Stimulated activated effector memory CD8-positive, alpha-beta T cell treated with anti-CD3 and anti-CD28 coated beads, Interleukin-12 subunit alpha, Interleukin-12 subunit beta, amount 100 ng/mL, for 72 hours (primary cell): ENCODE results near the gene MAP1B.

ENCODE experiments used
- ATAC-seq: fragments of 150-1000 bp; cut with Tn5 transposase; 2 replicates; pipeline ENCODE4 v1.10.0; 2021
- DNase-seq, 2 donors: peaks; one replicate each; pipeline ENCODE4 v3.0.0; 2021 to 2022; ENCODE audit warnings: low spot score in 2 of 2
- H3K27ac Mint-ChIP-seq: one replicate; pipeline ENCODE4 v1.8.0; 2022; ENCODE audit warnings: mild to moderate bottlenecking, mixed read lengths
- H3K36me3 Mint-ChIP-seq: one replicate; pipeline ENCODE4 v1.8.0; 2022; ENCODE audit warnings: mild to moderate bottlenecking, mixed read lengths
- H3K4me1 Mint-ChIP-seq: one replicate; pipeline ENCODE4 v1.8.0; 2022; ENCODE audit warnings: mixed read lengths
- H3K4me3 Mint-ChIP-seq: one replicate; pipeline ENCODE4 v1.8.0; 2022; ENCODE audit warnings: mild to moderate bottlenecking, mixed read lengths
- H3K9me3 Mint-ChIP-seq: one replicate; pipeline ENCODE4 v1.8.0; 2022; ENCODE audit warnings: mixed read lengths

The MAP1B gene

GRCh38 chr5:72203251-72203845 is 96.1 kb downstream of the MAP1B start:
- no peak overlapping the region for H3K27ac Mint-ChIP-seq
- no peaks in the 10 kb centered on the region for H3K4me1 Mint-ChIP-seq
- no peaks in the 10 kb centered on the region for H3K9me3 Mint-ChIP-seq
- no peak overlapping the region for H3K4me3 Mint-ChIP-seq
- H3K36me3 Mint-ChIP-seq: no peaks in the 10 kb centered on the region
- ATAC-seq: no peak
- no peak for DNase-seq

- ATAC-seq (no peak), DNase-seq (no peak)
- H3K4me3 Mint-ChIP-seq: no peak overlapping the region
- no peaks in the 10 kb centered on the region for H3K9me3 Mint-ChIP-seq
- no peaks in the 10 kb centered on the region for H3K4me1 Mint-ChIP-seq
- H3K27ac Mint-ChIP-seq: no peak overlapping the region
- H3K36me3 Mint-ChIP-seq: no peaks in the 10 kb centered on the region
These were observed 97.7 kb downstream of the MAP1B start for GRCh38 chr5:72204946-72205345.

DNA sequence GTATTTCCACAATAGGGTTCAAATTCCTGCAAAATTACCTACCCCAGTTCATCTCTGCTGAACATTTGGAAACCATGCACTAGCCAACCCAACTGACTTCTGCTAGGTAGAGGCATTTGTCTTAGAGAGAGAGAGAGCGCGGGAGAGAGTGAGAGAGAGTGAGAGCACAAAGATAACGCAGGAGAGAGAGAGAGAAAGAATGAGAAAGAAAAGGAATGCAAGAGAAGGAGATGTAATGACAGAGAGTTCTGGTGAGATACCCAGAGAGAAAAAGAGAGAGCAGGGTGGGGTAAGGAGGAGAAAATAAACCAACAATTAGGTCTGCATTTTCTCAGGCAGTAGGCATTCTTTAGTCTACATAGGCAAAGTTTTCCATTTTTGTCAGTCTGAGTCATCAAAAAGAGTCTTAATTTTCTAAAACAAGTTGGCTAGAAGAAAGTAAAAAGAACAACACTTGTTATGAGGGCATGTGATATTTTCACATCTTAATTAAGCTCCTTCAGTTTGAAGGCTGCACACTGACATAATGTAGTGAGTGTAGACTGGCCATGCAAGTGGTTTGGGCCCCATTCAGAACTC is 98.2 kb downstream of the MAP1B start:
- H3K36me3 Mint-ChIP-seq: no peaks in the 10 kb centered on the region
- H3K4me3 Mint-ChIP-seq: no peak overlapping the region
- no peak for ATAC-seq
- no peaks in the 10 kb centered on the region for H3K9me3 Mint-ChIP-seq
- no peak for DNase-seq
- H3K27ac Mint-ChIP-seq: no peak overlapping the region
- no peaks in the 10 kb centered on the region for H3K4me1 Mint-ChIP-seq

GRCh38 chr5:72206160-72206559 is 98.9 kb downstream of the MAP1B start:
- no peak overlapping the region for H3K4me3 Mint-ChIP-seq
- H3K9me3 Mint-ChIP-seq: no peaks in the 10 kb centered on the region
- no peak overlapping the region for H3K27ac Mint-ChIP-seq

DNA sequence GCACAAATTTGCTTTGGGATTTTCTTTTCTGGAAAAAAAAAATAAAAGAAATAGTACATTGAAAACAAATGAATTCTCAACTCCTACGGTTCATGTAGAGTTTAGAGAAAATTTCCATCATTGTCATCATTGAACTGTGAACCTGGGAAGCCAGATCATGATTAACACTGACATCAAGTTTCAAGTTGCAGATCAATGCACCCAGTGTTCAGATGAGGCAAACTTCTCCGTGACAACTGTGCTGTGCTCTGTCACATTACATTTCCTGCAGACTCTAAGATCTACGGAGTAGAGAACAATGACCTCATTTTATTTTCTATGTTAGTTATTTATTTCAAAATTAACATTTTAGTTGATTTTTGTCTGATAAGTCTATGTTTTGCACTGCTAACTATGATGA is 99.7 kb downstream of the MAP1B start:
- DNase-seq: no peak
- ATAC-seq: peak; percentile 70
- H3K36me3 Mint-ChIP-seq: no peaks in the 10 kb centered on the region
- H3K4me3 Mint-ChIP-seq: no peak overlapping the region
- H3K9me3 Mint-ChIP-seq: no peaks in the 10 kb centered on the region
- H3K4me1 Mint-ChIP-seq: no peaks in the 10 kb centered on the region
- H3K27ac Mint-ChIP-seq: no peak overlapping the region

More at GRCh38 chr5:72206160-72206559, 98.9 kb downstream of the MAP1B start:
- Mint-ChIP-seq H3K4me1 (no peaks in the 10 kb centered on the region), H3K36me3 (no peaks in the 10 kb centered on the region)
- DNase-seq: no peak
- no peak for ATAC-seq

DNA sequence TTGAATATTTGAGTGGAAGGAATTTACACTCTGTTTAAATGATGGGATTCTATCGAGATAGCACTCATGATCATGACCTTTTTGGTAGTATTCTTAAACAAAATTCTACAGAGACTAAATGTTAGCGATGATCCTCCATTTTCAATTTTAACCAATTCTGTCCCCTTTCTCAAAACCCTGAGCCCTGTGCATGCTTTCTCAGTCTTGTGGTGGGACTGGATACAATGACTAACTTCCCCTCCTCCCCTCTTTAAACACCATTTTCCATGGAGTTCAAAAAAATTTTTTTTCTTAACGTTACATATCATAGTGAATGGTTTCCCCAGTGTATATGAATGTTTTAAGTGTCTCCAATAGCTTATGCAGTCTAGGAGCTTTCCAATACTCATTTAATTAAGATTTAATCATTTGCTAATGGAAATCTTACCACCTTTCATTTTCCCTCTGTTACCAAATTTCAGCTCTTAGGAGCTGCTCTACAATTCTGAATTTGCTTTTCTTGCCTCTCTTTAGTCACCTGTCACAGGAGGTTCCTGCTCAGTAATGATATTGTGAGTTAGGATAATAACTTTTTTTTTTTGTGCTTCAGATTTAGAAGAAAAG is 101.2 kb downstream of the MAP1B start:
- H3K9me3 Mint-ChIP-seq: no peaks in the 10 kb centered on the region
- no peak overlapping the region for H3K27ac Mint-ChIP-seq
- no peaks in the 10 kb centered on the region for H3K4me1 Mint-ChIP-seq
- no peaks in the 10 kb centered on the region for H3K36me3 Mint-ChIP-seq
- ATAC-seq (no peak), DNase-seq (no peak)
- no peak overlapping the region for H3K4me3 Mint-ChIP-seq

- H3K4me1 Mint-ChIP-seq: no peaks in the 10 kb centered on the region
- H3K9me3 Mint-ChIP-seq: no peaks in the 10 kb centered on the region
- H3K4me3 Mint-ChIP-seq: no peak overlapping the region
- no peak for ATAC-seq
- DNase-seq: no peak
- H3K36me3 Mint-ChIP-seq: no peaks in the 10 kb centered on the region
- H3K27ac Mint-ChIP-seq: no peak overlapping the region
These were observed 102.2 kb downstream of the MAP1B start for GRCh38 chr5:72209147-72210115.

DNA sequence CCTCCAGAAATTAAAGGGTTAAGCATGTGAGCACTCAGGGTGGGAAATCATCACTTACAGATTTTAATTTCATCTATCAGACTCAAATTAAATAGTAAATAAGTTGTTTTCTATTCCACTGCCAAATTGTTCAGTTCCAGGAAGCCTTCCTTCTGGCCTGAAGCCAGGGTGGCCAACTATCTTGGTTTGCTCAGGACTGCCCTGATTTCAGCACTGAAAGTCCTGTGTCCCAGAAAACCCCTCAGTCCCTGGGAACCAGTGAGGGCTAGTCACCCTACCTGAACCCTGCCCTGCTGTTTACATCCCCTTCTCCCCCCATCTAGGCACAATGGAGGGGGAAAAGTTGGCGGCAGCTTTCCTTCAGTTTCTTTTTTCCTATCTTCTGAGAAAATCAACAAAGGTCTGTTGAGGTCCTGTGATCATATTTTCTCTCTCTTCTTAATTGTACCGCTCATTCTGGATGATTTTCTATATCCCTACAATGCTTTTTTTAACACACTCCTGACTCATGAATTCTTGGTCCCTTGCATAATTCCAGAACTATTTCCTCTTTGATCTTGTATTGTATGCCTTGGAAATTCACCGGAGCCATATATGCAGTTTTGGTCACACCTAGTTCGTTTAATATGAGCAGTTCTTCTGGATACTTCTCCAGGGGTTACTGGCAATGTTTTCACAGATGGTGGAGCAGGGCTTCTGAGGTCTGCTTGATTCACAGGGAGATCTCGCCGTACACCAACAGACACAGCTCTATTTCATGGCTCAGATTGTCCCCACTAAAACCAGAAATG is 103.8 kb downstream of the MAP1B start:
- ATAC-seq (no peak), DNase-seq (no peak)
- no peak overlapping the region for H3K27ac Mint-ChIP-seq
- H3K36me3 Mint-ChIP-seq: no peaks in the 10 kb centered on the region
- no peaks in the 10 kb centered on the region for H3K4me1 Mint-ChIP-seq
- H3K4me3 Mint-ChIP-seq: no peak overlapping the region
- H3K9me3 Mint-ChIP-seq: no peaks in the 10 kb centered on the region

DNA sequence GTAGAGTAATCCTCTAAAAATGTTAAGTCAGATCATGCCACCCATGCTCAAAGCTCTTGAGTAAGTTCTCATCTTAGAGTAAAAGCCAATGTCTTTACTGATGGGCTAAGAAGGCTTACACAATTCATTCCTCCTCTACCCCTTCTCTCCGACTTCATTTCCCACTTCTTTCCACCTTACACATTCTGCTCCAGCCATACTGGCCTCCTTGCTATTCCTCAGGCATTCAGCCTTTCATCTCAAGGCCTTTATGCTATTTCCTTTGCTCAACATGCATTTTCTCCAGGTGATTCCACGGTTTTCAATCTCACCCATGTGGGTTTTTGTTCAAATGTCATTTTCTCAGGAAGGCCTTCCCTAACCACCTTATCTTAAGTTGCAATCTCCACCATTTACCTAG is 104.9 kb downstream of the MAP1B start:
- Mint-ChIP-seq H3K4me1 (no peaks in the 10 kb centered on the region), H3K36me3 (peaks cover under 1% of the 10 kb centered on the region), H3K27ac (no peak overlapping the region), H3K9me3 (no peaks in the 10 kb centered on the region), H3K4me3 (no peak overlapping the region)
- no peak for ATAC-seq
- no peak for DNase-seq

GRCh38 chr5:72213482-72213881 is 106.2 kb downstream of the MAP1B start:
- no peaks in the 10 kb centered on the region for H3K9me3 Mint-ChIP-seq
- no peaks in the 10 kb centered on the region for H3K4me1 Mint-ChIP-seq
- no peak overlapping the region for H3K27ac Mint-ChIP-seq
- no peak for DNase-seq
- H3K36me3 Mint-ChIP-seq: peaks cover 11% of the 10 kb centered on the region
- no peak overlapping the region for H3K4me3 Mint-ChIP-seq
- no peak for ATAC-seq

GRCh38 chr5:72214168-72214567 is 106.9 kb downstream of the MAP1B start:
- DNase-seq (no peak), ATAC-seq (no peak)
- H3K9me3 Mint-ChIP-seq: no peaks in the 10 kb centered on the region
- no peak overlapping the region for H3K4me3 Mint-ChIP-seq
- no peak overlapping the region for H3K27ac Mint-ChIP-seq
- H3K4me1 Mint-ChIP-seq: no peaks in the 10 kb centered on the region
- peaks cover 18% of the 10 kb centered on the region for H3K36me3 Mint-ChIP-seq

DNA sequence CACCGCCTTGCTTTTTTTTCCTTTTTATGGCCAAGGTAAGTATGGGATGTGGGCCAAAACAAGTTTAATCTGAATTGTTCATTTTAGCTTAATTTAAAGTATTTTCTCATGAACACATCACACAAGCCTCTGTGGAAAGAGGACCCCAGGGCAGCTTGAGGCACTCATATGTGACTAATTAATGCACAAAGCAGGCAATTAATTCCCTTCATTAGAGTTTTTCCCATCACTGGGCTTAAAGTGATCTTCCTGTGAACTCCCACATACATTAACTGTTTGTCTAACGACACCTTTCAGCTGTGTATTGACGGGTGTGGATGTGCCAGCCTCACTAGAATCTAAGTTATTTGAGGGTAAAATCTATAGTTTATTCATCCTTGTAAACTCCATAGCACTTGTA is 109.5 kb downstream of the MAP1B start:
- ATAC-seq (no peak), DNase-seq (no peak)
- H3K4me1 Mint-ChIP-seq: no peaks in the 10 kb centered on the region
- no peak overlapping the region for H3K27ac Mint-ChIP-seq
- H3K9me3 Mint-ChIP-seq: no peaks in the 10 kb centered on the region
- peaks cover 44% of the 10 kb centered on the region for H3K36me3 Mint-ChIP-seq
- H3K4me3 Mint-ChIP-seq: no peak overlapping the region

- peaks cover 87% of the 10 kb centered on the region for H3K36me3 Mint-ChIP-seq
- H3K27ac Mint-ChIP-seq: no peak overlapping the region
- H3K4me1 Mint-ChIP-seq: no peaks in the 10 kb centered on the region
- no peak for DNase-seq
- no peaks in the 10 kb centered on the region for H3K9me3 Mint-ChIP-seq
- no peak overlapping the region for H3K4me3 Mint-ChIP-seq
- ATAC-seq: no peak
These were observed 113.8 kb downstream of the MAP1B start for GRCh38 chr5:72221099-72221498.

DNA sequence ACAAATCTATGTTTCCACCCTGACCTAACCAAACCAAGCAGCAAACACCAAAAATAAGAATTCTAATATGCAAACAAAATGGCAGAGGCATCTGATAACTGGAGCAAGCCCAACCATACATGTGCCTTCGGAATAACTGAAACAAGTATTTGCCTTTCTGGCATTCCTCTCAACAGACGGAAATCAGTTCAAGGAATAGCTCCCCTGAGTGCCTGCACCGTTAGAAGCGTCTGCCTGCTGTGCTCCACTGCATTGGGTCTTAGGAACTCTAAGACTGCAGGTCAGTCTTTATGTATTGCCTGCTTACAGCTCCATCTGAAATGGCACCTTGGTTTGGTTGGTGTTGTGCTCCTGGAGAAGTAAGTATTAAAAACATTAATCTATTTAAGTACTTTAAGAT is 114.3 kb downstream of the MAP1B start:
- DNase-seq (no peak), ATAC-seq (no peak)
- H3K36me3 Mint-ChIP-seq: peaks cover 92% of the 10 kb centered on the region
- no peak overlapping the region for H3K27ac Mint-ChIP-seq
- H3K9me3 Mint-ChIP-seq: no peaks in the 10 kb centered on the region
- no peaks in the 10 kb centered on the region for H3K4me1 Mint-ChIP-seq
- H3K4me3 Mint-ChIP-seq: no peak overlapping the region

- Mint-ChIP-seq H3K27ac (no peak overlapping the region), H3K36me3 (peaks cover 95% of the 10 kb centered on the region), H3K4me1 (no peaks in the 10 kb centered on the region), H3K9me3 (no peaks in the 10 kb centered on the region), H3K4me3 (no peak overlapping the region)
- DNase-seq: no peak
- no peak for ATAC-seq
These were observed 115.2 kb downstream of the MAP1B start for GRCh38 chr5:72222521-72222920.
